Pancreas (tissue), 10 donors: Measurements from ENCODE around the gene SVEP1. TPM values are rescaled to one million over a fixed set of nuclear protein-coding genes. Genes with fewer than 3 reads are reported as not detected.
"Not testable (repeated sequence)": the region's sequence is repeated elsewhere in the genome, so short reads cannot be mapped to it uniquely, and the experiment has no call there.

Experiments used
- ATAC-seq, 4 donors: fragments of 200-7000 bp; cut with Tn5 transposase; one replicate each; pipeline versions ENCODE4 v1.8.0 to v1.9.1; 2020; ENCODE audit warnings: mild to moderate bottlenecking in 4 of 4, moderate library complexity in 4 of 4
- DNase-seq, 6 donors: peaks; one replicate each; pipeline ENCODE4 v3.0.0-alpha.2; 2020
- FAIRE-seq: peaks from 2 replicates; lab custom pipeline; 2012; peaks lifted over from hg19 to GRCh38; lab: Jason Lieb, UNC
- H3K27ac ChIP-seq, 4 donors: fragments of 200-600 bp; sonication (generic); 1 replicate in 3 of 4; 2 replicates in 1 of 4; pipeline versions ENCODE4 v1.5.0 to v1.8.0; 2020
- H3K27me3 ChIP-seq, 4 donors: fragments of 200-600 bp; one replicate each; pipeline ENCODE4 v1.8.0; 2021
- H3K36me3 ChIP-seq, 3 donors: fragments of 200-600 bp; sonication (generic) in 1 of 3; one replicate each; pipeline versions ENCODE4 v1.5.0 to v1.8.0; 2020 to 2021
- H3K4me1 ChIP-seq, 3 donors: fragments of 200-600 bp; one replicate each; pipeline ENCODE4 v1.8.0; 2021
- H3K4me3 ChIP-seq, 4 donors: fragments of 200-600 bp; sonication (generic) in 2 of 4; one replicate each; pipeline versions ENCODE4 v1.5.0 to v1.8.0; 2020 to 2021
- H3K9me3 ChIP-seq, 4 donors: fragments of 200-600 bp; one replicate each; pipeline ENCODE4 v1.8.0; 2021
- WGBS, 2 donors: extraction: QIAGEN DNeasy Blood & Tissue Kit; methylation state at CpG; one replicate each; pipeline ENCODE4 v1.1.7; 2013; 5-methylcytosine and 5-hydroxymethylcytosine counted together
- intact Hi-C, 3 donors: fragments of 100-400 bp; cut with DNase I; formaldehyde crosslinking; loops; one replicate each; pipeline versions ENCODE4 v1.11.1 to v1.14.2; 2022
- polyA plus RNA-seq, 2 donors: library from polyadenylated mRNA; stranded (reverse); fragments of 200-250 nt; gene quantifications; one replicate each; pipeline ENCODE4 v1.2.3, GENCODE V29; 2013
- total RNA-seq, 6 donors: library from RNA; stranded (reverse); fragmentation: NEBNext Ultra II Directional in 4 of 6; extraction: Animal tissue kit (Norgen Biotek cat#: 25700) in 4 of 6; gene quantifications; one replicate each; pipeline versions ENCODE4 v1.2.1 to v1.2.4, GENCODE V29; 2021 to 2023
- TF ChIP-seq, protein P1 (sequence below), 4 donors: fragments of 200-600 bp; sonication (generic) in 3 of 4; IDR thresholded peaks; one replicate each; pipeline versions ENCODE4 v1.5.0 to v1.8.0; 2021; ENCODE audit warnings: antibody characterized with exemption in 4 of 4
- donor health status: healthy with polysubstance abuse.
- donor health status: DM: no; HTN: no; CAD: no; lungs with moderate emphysema.
- donor health status: DM: no; HTN: no; CAD: no.
- donor health status: control.
- donor health status: control.
- donor health status: Bipolar disorder and iron deficiency.
- donor health status: DM: yes; HTN: yes; CAD: no.
- donor health status: DM: no; HTN: no; CAD: no.
- donor health status: DM: no; HTN: no; CAD: no.
- donor health status: DM: yes; HTN: yes; CAD: no.

Gene SVEP1
- total and polyA plus RNA-seq, 8 donors, result 0.96 to 12.8 (median 4.3) TPM

DNA sequence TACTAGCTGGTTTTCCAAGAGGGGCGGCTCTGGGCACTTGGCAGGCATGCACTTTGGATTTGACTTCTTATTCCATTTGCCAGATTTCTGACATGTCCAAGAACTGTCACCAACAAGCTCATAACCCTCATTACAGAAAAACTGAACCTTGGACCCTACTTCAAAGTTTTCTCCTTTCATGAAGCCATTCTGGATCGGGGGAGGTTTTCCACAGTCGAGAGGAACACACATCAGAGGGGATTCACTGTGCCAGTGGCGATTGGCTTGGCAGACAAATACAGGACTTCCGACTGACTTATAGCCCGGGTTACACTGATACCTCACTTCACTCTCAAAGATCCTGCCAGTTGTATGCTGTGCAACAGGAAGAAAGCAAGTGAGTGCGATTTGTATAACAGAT is 170.9 kb downstream of the SVEP1 start:
- no peaks in the 10 kb centered on the region for H3K27me3 ChIP-seq
- H3K4me3 ChIP-seq, result no peak overlapping the region
- no peaks in the 10 kb centered on the region for H3K9me3 ChIP-seq
- no peaks in the 10 kb centered on the region for H3K4me1 ChIP-seq
- no peak overlapping the region for H3K27ac ChIP-seq
- no peak for ATAC-seq
- intact Hi-C loops, result no loop called here
- TF ChIP-seq, protein P1, sequence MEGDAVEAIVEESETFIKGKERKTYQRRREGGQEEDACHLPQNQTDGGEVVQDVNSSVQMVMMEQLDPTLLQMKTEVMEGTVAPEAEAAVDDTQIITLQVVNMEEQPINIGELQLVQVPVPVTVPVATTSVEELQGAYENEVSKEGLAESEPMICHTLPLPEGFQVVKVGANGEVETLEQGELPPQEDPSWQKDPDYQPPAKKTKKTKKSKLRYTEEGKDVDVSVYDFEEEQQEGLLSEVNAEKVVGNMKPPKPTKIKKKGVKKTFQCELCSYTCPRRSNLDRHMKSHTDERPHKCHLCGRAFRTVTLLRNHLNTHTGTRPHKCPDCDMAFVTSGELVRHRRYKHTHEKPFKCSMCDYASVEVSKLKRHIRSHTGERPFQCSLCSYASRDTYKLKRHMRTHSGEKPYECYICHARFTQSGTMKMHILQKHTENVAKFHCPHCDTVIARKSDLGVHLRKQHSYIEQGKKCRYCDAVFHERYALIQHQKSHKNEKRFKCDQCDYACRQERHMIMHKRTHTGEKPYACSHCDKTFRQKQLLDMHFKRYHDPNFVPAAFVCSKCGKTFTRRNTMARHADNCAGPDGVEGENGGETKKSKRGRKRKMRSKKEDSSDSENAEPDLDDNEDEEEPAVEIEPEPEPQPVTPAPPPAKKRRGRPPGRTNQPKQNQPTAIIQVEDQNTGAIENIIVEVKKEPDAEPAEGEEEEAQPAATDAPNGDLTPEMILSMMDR (IDR thresholded peaks at IDR 0.05), result no peak
- no peak for DNase-seq
- WGBS, 2 donors, result 54 to 71% methylated on average over 7 of the region's 7 CpGs
- H3K36me3 ChIP-seq, result no peaks in the 10 kb centered on the region
- FAIRE-seq, result no peak

DNA sequence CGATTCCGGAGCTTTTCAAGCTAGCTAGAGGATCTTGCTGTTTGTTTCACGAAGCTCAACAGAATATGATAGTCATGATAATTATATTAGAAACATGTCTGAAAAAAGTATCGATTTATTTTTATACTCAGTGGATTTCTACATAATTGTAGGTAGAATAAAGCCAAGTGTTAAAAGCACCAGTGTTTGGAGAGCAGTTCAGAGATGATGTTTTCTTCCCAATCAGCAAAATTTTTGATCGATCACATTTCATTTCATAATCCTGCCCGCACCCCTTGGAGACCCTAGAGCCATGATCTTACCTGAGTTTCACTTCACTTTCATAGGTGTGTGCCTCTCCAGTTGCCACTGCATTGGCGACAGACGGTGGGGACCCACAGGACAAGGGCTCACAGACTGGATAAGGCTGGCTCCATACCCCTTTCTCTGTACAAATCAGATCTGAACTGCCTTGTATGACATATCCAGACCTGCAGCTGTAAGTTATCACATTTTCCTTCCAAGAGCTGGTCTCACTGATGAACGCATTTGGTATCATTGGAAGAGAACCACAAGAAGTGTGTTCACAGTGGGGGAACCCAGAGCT is 173.6 kb downstream of the SVEP1 start:
- H3K27me3 ChIP-seq, result no peaks in the 10 kb centered on the region
- H3K4me1 ChIP-seq, result no peaks in the 10 kb centered on the region
- no peak overlapping the region for H3K27ac ChIP-seq
- FAIRE-seq (no peak), DNase-seq (no peak), ATAC-seq (no peak)
- H3K9me3 ChIP-seq, result no peaks in the 10 kb centered on the region
- TF ChIP-seq, protein P1 (IDR thresholded peaks at IDR 0.05), result no peak
- H3K36me3 ChIP-seq, result no peaks in the 10 kb centered on the region
- no peak overlapping the region for H3K4me3 ChIP-seq
- WGBS, 2 donors, result 59 to 73% methylated on average over 9 of the region's 9 CpGs
- intact Hi-C loops, result no loop called here

DNA sequence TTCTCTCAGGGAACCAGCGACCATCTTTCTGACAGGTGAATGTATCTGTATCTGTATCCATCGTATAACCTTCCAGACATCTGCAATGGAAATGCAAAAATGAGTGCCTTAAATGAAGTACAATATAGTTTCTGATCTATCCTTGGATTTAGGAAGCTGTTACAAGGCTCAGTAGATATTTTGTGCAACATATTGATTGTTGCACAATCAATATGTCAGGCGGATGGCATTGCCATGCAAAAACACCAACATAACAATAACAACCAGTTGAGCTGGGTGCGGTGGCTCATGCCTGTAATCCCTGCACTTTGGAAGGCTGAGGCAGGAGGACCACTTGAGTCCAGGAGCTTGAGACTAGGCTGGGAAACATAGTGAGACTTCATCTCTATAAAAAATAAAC is 175.1 kb downstream of the SVEP1 start:
- Histone ChIP-seq H3K27ac (no peak overlapping the region), H3K4me1 (no peaks in the 10 kb centered on the region), H3K9me3 (no peaks in the 10 kb centered on the region), H3K4me3 (no peak overlapping the region), H3K27me3 (no peaks in the 10 kb centered on the region), H3K36me3 (no peaks in the 10 kb centered on the region)
- TF ChIP-seq, protein P1 (IDR thresholded peaks at IDR 0.05), result no peak
- DNase-seq, result no peak
- FAIRE-seq, result no peak
- 69 to 80% methylated on average over 4 of the region's 4 CpGs for WGBS, 2 donors
- intact Hi-C loops, result no loop called here
- no peak for ATAC-seq

DNA sequence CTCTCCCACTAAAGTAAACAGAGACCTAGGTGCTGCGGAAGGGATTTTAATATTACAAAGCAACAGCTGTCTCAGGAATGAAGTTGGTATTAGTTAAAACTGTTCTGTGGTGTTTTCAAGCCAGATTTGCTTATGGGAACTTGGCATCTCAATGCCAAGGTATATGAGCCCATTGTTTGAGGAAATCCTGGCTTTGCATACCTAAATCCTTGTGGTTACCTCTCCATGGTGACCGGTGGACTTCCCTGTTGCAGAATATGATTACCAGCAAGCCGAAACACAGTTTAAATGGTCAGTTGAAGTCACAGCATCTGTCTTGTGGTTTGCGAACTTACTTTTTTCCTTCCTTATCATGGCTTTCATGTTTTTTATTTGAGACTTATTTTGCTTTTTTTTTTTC is 179.6 kb downstream of the SVEP1 start:
- no peak overlapping the region for H3K4me3 ChIP-seq
- no peaks in the 10 kb centered on the region for H3K36me3 ChIP-seq
- no peak overlapping the region for H3K27ac ChIP-seq
- 72 to 82% methylated on average over 4 of the region's 4 CpGs for WGBS, 2 donors
- FAIRE-seq, result no peak
- TF ChIP-seq, protein P1 (IDR thresholded peaks at IDR 0.05), result no peak
- ATAC-seq, result no peak
- no peaks in the 10 kb centered on the region for H3K9me3 ChIP-seq
- intact Hi-C loops, result no loop called here
- DNase-seq, result no peak
- no peaks in the 10 kb centered on the region for H3K27me3 ChIP-seq
- no peaks in the 10 kb centered on the region for H3K4me1 ChIP-seq

DNA sequence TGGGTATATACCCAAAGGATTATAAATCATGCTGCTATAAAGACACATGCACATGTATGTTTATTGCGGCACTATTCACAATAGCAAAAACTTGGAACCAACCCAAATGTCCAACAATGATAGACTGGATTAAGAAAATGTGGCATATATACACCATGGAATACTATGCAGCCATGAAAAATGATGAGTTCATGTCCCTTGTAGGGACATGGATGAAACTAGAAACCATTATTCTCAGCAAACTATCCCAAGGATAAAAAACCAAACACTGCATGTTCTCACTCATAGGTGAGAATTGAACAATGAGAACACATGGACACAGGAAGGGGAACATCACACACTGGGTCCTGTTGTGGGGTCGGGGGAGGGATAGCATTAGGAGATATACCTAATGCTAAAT is 180.5 kb downstream of the SVEP1 start:
- DNase-seq, H3K27ac ChIP-seq, H3K9me3 ChIP-seq, ATAC-seq, H3K4me1 ChIP-seq, H3K4me3 ChIP-seq, H3K36me3 ChIP-seq, intact Hi-C loops, H3K27me3 ChIP-seq, FAIRE-seq: not testable (repeated sequence)
- 74 to 78% methylated on average over 1 of the region's 2 CpGs for WGBS, 2 donors
